ENCODE data around the gene SMIM1.

- no peak for TF ChIP-seq POLR2A (IDR thresholded peaks at IDR 0.05; ENCODE audit: low read depth, low read length)
- no peak for TF ChIP-seq TAF1 (IDR thresholded peaks at IDR 0.05; ENCODE audit: low read depth, low read length)
- TF ChIP-seq POLR2AphosphoS5 (IDR thresholded peaks at IDR 0.05; ENCODE audit: low read depth, low read length), result no peak
- TF ChIP-seq PAX5 (IDR thresholded peaks at IDR 0.05; ENCODE audit: insufficient read depth, low read length, severe bottlenecking), result no peak
Observed at GRCh38 chr1:3733883-3734589, 38.5 kb upstream of the SMIM1 start.

Data from GM12891 (cell line).